Measurements from ENCODE around the gene GFOD1. TPM values are rescaled to one million over a fixed set of nuclear protein-coding genes. Genes with fewer than 3 reads are reported as not detected.
A peak's percentile ranks its signal among the peaks of the same experiment; 100 is the strongest.

GFOD1 gene
- total RNA-seq, 4 donors from 2014 or later = 7.3 to 15.9 (median 12.4) TPM

- WGBS, 2 donors = 73 to 77% methylated on average over 6 of the region's 6 CpGs
- H3K4me3 ChIP-seq (ENCODE audit: low read depth, poor library complexity, severe bottlenecking) = no peak overlapping the region
- no peak for DNase-seq (ENCODE audit: low spot score in 2 of 2)
- intact Hi-C loops (cut with DNase I; ENCODE audit: low total_unique reads) = no loop called here
- TF ChIP-seq CTCF (IDR thresholded peaks at IDR 0.05) (no peak), POLR2A (IDR thresholded peaks at IDR 0.05) (no peak)
Observed at GRCh38 chr6:13480631-13481501, 6.5 kb downstream of the GFOD1 start.

- no peak overlapping the region for H3K4me3 ChIP-seq (ENCODE audit: low read depth, poor library complexity, severe bottlenecking)
- intact Hi-C loops (cut with DNase I; ENCODE audit: low total_unique reads) = no loop called here
- DNase-seq (ENCODE audit: low spot score in 2 of 2) = peak in 1 of 2 donors; percentile 41
- TF ChIP-seq CTCF (IDR thresholded peaks at IDR 0.05) (no peak), POLR2A (IDR thresholded peaks at IDR 0.05) (no peak)
- WGBS, 2 donors = 50 to 63% methylated on average over 4 of the region's 4 CpGs
Observed at GRCh38 chr6:13479971-13480434, 7.4 kb downstream of the GFOD1 start.

GRCh38 chr6:13479206-13479800 is 8.1 kb downstream of the GFOD1 start:
- no peak for TF ChIP-seq POLR2A (IDR thresholded peaks at IDR 0.05)
- TF ChIP-seq CTCF (IDR thresholded peaks at IDR 0.05) = no peak
- no peak overlapping the region for H3K4me3 ChIP-seq (ENCODE audit: low read depth, poor library complexity, severe bottlenecking)
- 50 to 69% methylated on average over 2 of the region's 2 CpGs for WGBS, 2 donors
- intact Hi-C loops (cut with DNase I; ENCODE audit: low total_unique reads) = no loop called here
- no peak for DNase-seq (ENCODE audit: low spot score in 2 of 2)

- intact Hi-C loops (cut with DNase I; ENCODE audit: low total_unique reads) = no loop called here
- DNase-seq (ENCODE audit: low spot score in 2 of 2) = no peak
- no peak for TF ChIP-seq CTCF (IDR thresholded peaks at IDR 0.05)
- no peak for TF ChIP-seq POLR2A (IDR thresholded peaks at IDR 0.05)
- no peak overlapping the region for H3K4me3 ChIP-seq (ENCODE audit: low read depth, poor library complexity, severe bottlenecking)
- 85 to 89% methylated on average over 5 of the region's 5 CpGs for WGBS, 2 donors
Observed at GRCh38 chr6:13478525-13478966, 8.9 kb downstream of the GFOD1 start.

GRCh38 chr6:13474787-13475186 is 12.6 kb downstream of the GFOD1 start:
- 80 to 85% methylated on average over 3 of the region's 3 CpGs for WGBS, 2 donors

More at GRCh38 chr6:13474787-13475186, 12.6 kb downstream of the GFOD1 start:
- no peak for TF ChIP-seq CTCF (IDR thresholded peaks at IDR 0.05)
- no peak for TF ChIP-seq POLR2A (IDR thresholded peaks at IDR 0.05)
- H3K4me3 ChIP-seq (ENCODE audit: low read depth, poor library complexity, severe bottlenecking) = no peak overlapping the region
- no peak for DNase-seq (ENCODE audit: low spot score in 2 of 2)
- intact Hi-C loops (cut with DNase I; ENCODE audit: low total_unique reads) = no loop called here
